ENCODE measurements around the gene APP. TPM values are rescaled to one million over a fixed set of nuclear protein-coding genes. Genes with fewer than 3 reads are reported as not detected.

The APP gene
- total and polyA plus RNA-seq, 4 experiments from 2014 or later, result 4.9 to 57.9 (median 34.2) TPM

GRCh38 chr21:26130249-26130881, 40.2 kb downstream of the APP start:
- Histone ChIP-seq H3K36me3 (ENCODE audit: insufficient read depth, low read length) (no peaks in the 10 kb centered on the region), H3K4me3 (ENCODE audit: low read length in 2 of 2) (no peak overlapping the region), H3K27ac (ENCODE audit: low read depth, low read length) (no peak overlapping the region), H3K9me3 (ENCODE audit: control insufficient read depth in 1 of 2, low read length in 2 of 2) (no peaks in the 10 kb centered on the region), H3K4me1 (ENCODE audit: insufficient read depth, low read length) (no peaks in the 10 kb centered on the region), H3K27me3 (ENCODE audit: insufficient read depth, low read length) (no peaks in the 10 kb centered on the region)
- ChIA-PET POLR2A (ENCODE audit: partially characterized antibody) (interaction anchor here (0.7 to 1.2 kb wide), 2 partner anchors 20 to 28 kb away, joined by 3 read pairs; no protein-coding TSS in a partner anchor), CTCF (ENCODE audit: partially characterized antibody) (no interaction called here)
- H3K27ac Mint-ChIP-seq, result no peak overlapping the region
- no peak overlapping the region for H3K4me3 Mint-ChIP-seq
- H3K4me1 Mint-ChIP-seq, result peaks cover 0 to 6% (median 4%) of the 10 kb centered on the region in 4 donors
- intact Hi-C loops (cut with micrococcal nuclease), result no loop called here
- DNase-seq, result no peak
- peaks cover 0 to under 1% of the 10 kb centered on the region in 2 donors for H3K27me3 Mint-ChIP-seq
- no peaks in the 10 kb centered on the region for H3K9me3 Mint-ChIP-seq
- H3K36me3 Mint-ChIP-seq, result peaks cover 0 to 1% of the 10 kb centered on the region in 2 donors

- Histone ChIP-seq H3K27me3 (ENCODE audit: insufficient read depth, low read length) (no peaks in the 10 kb centered on the region), H3K9me3 (ENCODE audit: control insufficient read depth in 1 of 2, low read length in 2 of 2) (no peaks in the 10 kb centered on the region), H3K27ac (ENCODE audit: low read depth, low read length) (no peak overlapping the region), H3K4me3 (ENCODE audit: low read length in 2 of 2) (no peak overlapping the region), H3K36me3 (ENCODE audit: insufficient read depth, low read length) (no peaks in the 10 kb centered on the region), H3K4me1 (ENCODE audit: insufficient read depth, low read length) (no peaks in the 10 kb centered on the region)
- ChIA-PET POLR2A (ENCODE audit: partially characterized antibody) (no interaction called here), CTCF (ENCODE audit: partially characterized antibody) (no interaction called here)
- no peak for DNase-seq
- peaks cover 0 to 10% (median 8%) of the 10 kb centered on the region in 4 donors for H3K4me1 Mint-ChIP-seq
- intact Hi-C loops (cut with micrococcal nuclease), result no loop called here
- no peak overlapping the region for H3K4me3 Mint-ChIP-seq
- no peaks in the 10 kb centered on the region for H3K27me3 Mint-ChIP-seq
- H3K9me3 Mint-ChIP-seq, result no peaks in the 10 kb centered on the region
- H3K27ac Mint-ChIP-seq, result no peak overlapping the region
- H3K36me3 Mint-ChIP-seq, result peaks cover 0 to 1% of the 10 kb centered on the region in 2 donors
These were observed 42.7 kb downstream of the APP start for GRCh38 chr21:26127918-26128317.

GRCh38 chr21:26127073-26127814, 43.3 kb downstream of the APP start:
- no peaks in the 10 kb centered on the region for H3K27me3 Mint-ChIP-seq
- Histone ChIP-seq H3K27ac (ENCODE audit: low read depth, low read length) (no peak overlapping the region), H3K9me3 (ENCODE audit: control insufficient read depth in 1 of 2, low read length in 2 of 2) (no peaks in the 10 kb centered on the region), H3K27me3 (ENCODE audit: insufficient read depth, low read length) (no peaks in the 10 kb centered on the region), H3K36me3 (ENCODE audit: insufficient read depth, low read length) (no peaks in the 10 kb centered on the region), H3K4me1 (ENCODE audit: insufficient read depth, low read length) (no peaks in the 10 kb centered on the region), H3K4me3 (ENCODE audit: low read length in 2 of 2) (no peak overlapping the region)
- H3K4me3 Mint-ChIP-seq, result no peak overlapping the region
- H3K27ac Mint-ChIP-seq, result no peak overlapping the region
- ChIA-PET CTCF (ENCODE audit: partially characterized antibody) (no interaction called here), POLR2A (ENCODE audit: partially characterized antibody) (no interaction called here)
- DNase-seq, result no peak
- H3K9me3 Mint-ChIP-seq, result no peaks in the 10 kb centered on the region
- intact Hi-C loops (cut with micrococcal nuclease), result no loop called here
- H3K36me3 Mint-ChIP-seq, result peaks cover 0 to 1% of the 10 kb centered on the region in 2 donors
- peaks cover 0 to 9% (median 8%) of the 10 kb centered on the region in 4 donors for H3K4me1 Mint-ChIP-seq

- ChIA-PET POLR2A (ENCODE audit: partially characterized antibody) (no interaction called here), CTCF (ENCODE audit: partially characterized antibody) (no interaction called here)
- no peak overlapping the region for H3K4me3 ChIP-seq (ENCODE audit: low read length in 2 of 2)
- Mint-ChIP-seq H3K4me1 (peaks cover 0 to 9% (median 8%) of the 10 kb centered on the region in 4 donors), H3K9me3 (no peaks in the 10 kb centered on the region), H3K27me3 (no peaks in the 10 kb centered on the region), H3K27ac (no peak overlapping the region), H3K36me3 (peaks cover 0 to under 1% of the 10 kb centered on the region in 2 donors), H3K4me3 (no peak overlapping the region)
- no peaks in the 10 kb centered on the region for H3K36me3 ChIP-seq (ENCODE audit: insufficient read depth, low read length)
- intact Hi-C loops (cut with micrococcal nuclease), result no loop called here
- H3K9me3 ChIP-seq (ENCODE audit: control insufficient read depth in 1 of 2, low read length in 2 of 2), result no peaks in the 10 kb centered on the region
- no peaks in the 10 kb centered on the region for H3K27me3 ChIP-seq (ENCODE audit: insufficient read depth, low read length)
- no peak overlapping the region for H3K27ac ChIP-seq (ENCODE audit: low read depth, low read length)
- DNase-seq, result no peak
- H3K4me1 ChIP-seq (ENCODE audit: insufficient read depth, low read length), result no peaks in the 10 kb centered on the region
These were observed 44.4 kb downstream of the APP start for GRCh38 chr21:26126168-26126553.

GRCh38 chr21:26125433-26126167, 45.0 kb downstream of the APP start:
- Histone ChIP-seq H3K27me3 (ENCODE audit: insufficient read depth, low read length) (no peaks in the 10 kb centered on the region), H3K36me3 (ENCODE audit: insufficient read depth, low read length) (no peaks in the 10 kb centered on the region), H3K9me3 (ENCODE audit: control insufficient read depth in 1 of 2, low read length in 2 of 2) (no peaks in the 10 kb centered on the region), H3K27ac (ENCODE audit: low read depth, low read length) (no peak overlapping the region), H3K4me3 (ENCODE audit: low read length in 2 of 2) (no peak overlapping the region), H3K4me1 (ENCODE audit: insufficient read depth, low read length) (no peaks in the 10 kb centered on the region)
- no peak for DNase-seq
- peaks cover 0 to 9% (median 8%) of the 10 kb centered on the region in 4 donors for H3K4me1 Mint-ChIP-seq
- POLR2A ChIA-PET (ENCODE audit: partially characterized antibody), result no interaction called here
- H3K4me3 Mint-ChIP-seq, result no peak overlapping the region
- CTCF ChIA-PET (ENCODE audit: partially characterized antibody), result no interaction called here
- no peaks in the 10 kb centered on the region for H3K9me3 Mint-ChIP-seq
- no peaks in the 10 kb centered on the region for H3K36me3 Mint-ChIP-seq
- H3K27me3 Mint-ChIP-seq, result no peaks in the 10 kb centered on the region
- intact Hi-C loops (cut with micrococcal nuclease), result no loop called here
- no peak overlapping the region for H3K27ac Mint-ChIP-seq

- ChIA-PET CTCF (ENCODE audit: partially characterized antibody) (no interaction called here), POLR2A (ENCODE audit: partially characterized antibody) (no interaction called here)
- no peak overlapping the region for H3K27ac ChIP-seq (ENCODE audit: low read depth, low read length)
- Mint-ChIP-seq H3K9me3 (no peaks in the 10 kb centered on the region), H3K4me1 (peaks cover 0 to 9% (median 7%) of the 10 kb centered on the region in 4 donors), H3K27ac (no peak overlapping the region), H3K36me3 (no peaks in the 10 kb centered on the region), H3K4me3 (no peak overlapping the region), H3K27me3 (no peaks in the 10 kb centered on the region)
- no peaks in the 10 kb centered on the region for H3K27me3 ChIP-seq (ENCODE audit: insufficient read depth, low read length)
- no peaks in the 10 kb centered on the region for H3K36me3 ChIP-seq (ENCODE audit: insufficient read depth, low read length)
- intact Hi-C loops (cut with micrococcal nuclease), result no loop called here
- no peak overlapping the region for H3K4me3 ChIP-seq (ENCODE audit: low read length in 2 of 2)
- no peak for DNase-seq
- no peaks in the 10 kb centered on the region for H3K4me1 ChIP-seq (ENCODE audit: insufficient read depth, low read length)
- H3K9me3 ChIP-seq (ENCODE audit: control insufficient read depth in 1 of 2, low read length in 2 of 2), result no peaks in the 10 kb centered on the region
These were observed 45.7 kb downstream of the APP start for GRCh38 chr21:26124896-26125295.

- intact Hi-C loops (cut with micrococcal nuclease), result no loop called here
- Mint-ChIP-seq H3K36me3 (no peaks in the 10 kb centered on the region), H3K27me3 (no peaks in the 10 kb centered on the region), H3K9me3 (no peaks in the 10 kb centered on the region), H3K27ac (no peak overlapping the region), H3K4me1 (peaks cover 0 to 9% (median 7%) of the 10 kb centered on the region in 4 donors), H3K4me3 (no peak overlapping the region)
- no peak overlapping the region for H3K4me3 ChIP-seq (ENCODE audit: low read length in 2 of 2)
- H3K27ac ChIP-seq (ENCODE audit: low read depth, low read length), result no peak overlapping the region
- H3K36me3 ChIP-seq (ENCODE audit: insufficient read depth, low read length), result no peaks in the 10 kb centered on the region
- POLR2A ChIA-PET (ENCODE audit: partially characterized antibody), result no interaction called here
- H3K9me3 ChIP-seq (ENCODE audit: control insufficient read depth in 1 of 2, low read length in 2 of 2), result no peaks in the 10 kb centered on the region
- no peaks in the 10 kb centered on the region for H3K27me3 ChIP-seq (ENCODE audit: insufficient read depth, low read length)
- CTCF ChIA-PET (ENCODE audit: partially characterized antibody), result no interaction called here
- H3K4me1 ChIP-seq (ENCODE audit: insufficient read depth, low read length), result no peaks in the 10 kb centered on the region
- no peak for DNase-seq
These were observed 46.1 kb downstream of the APP start for GRCh38 chr21:26124421-26124833.
